ENCODE measurements around the gene NLRC5. TPM values are rescaled to one million over a fixed set of nuclear protein-coding genes. Genes with fewer than 3 reads are reported as not detected.
A peak's percentile ranks its signal among the peaks of the same experiment; 100 is the strongest.

Gene NLRC5
- total RNA-seq, 4 donors from 2014 or later: 32.4 to 57.9 (median 37.1) TPM

DNA sequence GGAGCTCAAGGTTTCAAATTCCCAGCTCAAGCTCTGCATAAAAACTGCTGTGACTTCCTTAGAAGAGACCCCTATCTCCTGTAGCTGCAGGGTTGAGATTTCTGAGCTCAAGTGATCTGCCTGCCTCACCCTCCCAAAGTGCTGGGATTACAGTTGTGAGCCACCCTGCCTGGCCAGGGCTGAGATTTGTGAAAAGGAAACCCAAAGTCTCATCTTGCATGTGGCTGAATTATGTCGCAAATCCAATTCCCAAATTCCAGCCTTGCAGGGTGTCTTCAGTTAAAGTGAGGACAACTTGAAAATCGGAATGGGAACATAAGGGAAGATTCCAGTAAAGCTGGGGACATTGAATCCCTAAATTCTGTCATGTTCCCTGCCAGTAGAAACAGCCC lies 41.8 kb upstream of the NLRC5 start:
- DNase-seq (ENCODE audit: low spot score in 2 of 2): no peak
- 88% methylated on average over 2 of the region's 2 CpGs for WGBS, 2 donors
- TF ChIP-seq EP300 (IDR thresholded peaks at IDR 0.05) (no peak), POLR2A (IDR thresholded peaks at IDR 0.05) (no peak)
- TF ChIP-seq, protein P1, sequence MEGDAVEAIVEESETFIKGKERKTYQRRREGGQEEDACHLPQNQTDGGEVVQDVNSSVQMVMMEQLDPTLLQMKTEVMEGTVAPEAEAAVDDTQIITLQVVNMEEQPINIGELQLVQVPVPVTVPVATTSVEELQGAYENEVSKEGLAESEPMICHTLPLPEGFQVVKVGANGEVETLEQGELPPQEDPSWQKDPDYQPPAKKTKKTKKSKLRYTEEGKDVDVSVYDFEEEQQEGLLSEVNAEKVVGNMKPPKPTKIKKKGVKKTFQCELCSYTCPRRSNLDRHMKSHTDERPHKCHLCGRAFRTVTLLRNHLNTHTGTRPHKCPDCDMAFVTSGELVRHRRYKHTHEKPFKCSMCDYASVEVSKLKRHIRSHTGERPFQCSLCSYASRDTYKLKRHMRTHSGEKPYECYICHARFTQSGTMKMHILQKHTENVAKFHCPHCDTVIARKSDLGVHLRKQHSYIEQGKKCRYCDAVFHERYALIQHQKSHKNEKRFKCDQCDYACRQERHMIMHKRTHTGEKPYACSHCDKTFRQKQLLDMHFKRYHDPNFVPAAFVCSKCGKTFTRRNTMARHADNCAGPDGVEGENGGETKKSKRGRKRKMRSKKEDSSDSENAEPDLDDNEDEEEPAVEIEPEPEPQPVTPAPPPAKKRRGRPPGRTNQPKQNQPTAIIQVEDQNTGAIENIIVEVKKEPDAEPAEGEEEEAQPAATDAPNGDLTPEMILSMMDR (IDR thresholded peaks at IDR 0.05): no peak
- H3K4me1 ChIP-seq: peaks cover 0 to 38% (median 4%) of the 10 kb centered on the region in 4 donors
- no peaks in the 10 kb centered on the region for H3K9me3 ChIP-seq
- peaks cover 7 to 70% (median 22%) of the 10 kb centered on the region in 3 donors for H3K36me3 ChIP-seq
- H3K27me3 ChIP-seq: no peaks in the 10 kb centered on the region
- no peak overlapping the region for H3K27ac ChIP-seq
- H3K4me3 ChIP-seq: no peak overlapping the region

DNA sequence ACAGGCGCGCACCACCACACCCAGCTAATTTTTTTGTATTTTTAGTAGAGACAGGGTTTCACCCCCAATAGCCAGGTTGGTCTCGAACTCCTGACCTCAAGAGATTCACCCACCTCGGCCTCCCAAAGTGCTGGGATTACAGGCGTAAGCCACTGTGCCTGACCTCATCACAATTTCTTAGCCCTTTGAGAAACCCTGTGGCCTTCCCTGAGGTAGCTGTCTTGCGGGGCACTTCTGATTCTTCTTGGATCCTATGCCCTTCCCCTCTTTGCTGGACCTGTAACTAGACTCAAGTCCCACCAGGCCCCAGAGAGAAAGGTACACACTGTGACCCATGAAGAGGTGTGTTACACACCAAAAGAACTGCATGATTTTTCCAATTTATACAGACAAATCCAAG lies 41.1 kb upstream of the NLRC5 start:
- Histone ChIP-seq H3K9me3 (no peaks in the 10 kb centered on the region), H3K4me3 (no peak overlapping the region), H3K27me3 (no peaks in the 10 kb centered on the region), H3K36me3 (peaks cover 7 to 64% (median 16%) of the 10 kb centered on the region in 3 donors), H3K27ac (no peak overlapping the region), H3K4me1 (peaks cover 0 to 32% (median 4%) of the 10 kb centered on the region in 4 donors)
- TF ChIP-seq, protein P1 (IDR thresholded peaks at IDR 0.05): no peak
- TF ChIP-seq EP300 (IDR thresholded peaks at IDR 0.05): no peak
- TF ChIP-seq POLR2A (IDR thresholded peaks at IDR 0.05): no peak
- 94 to 98% methylated on average over 6 of the region's 6 CpGs for WGBS, 2 donors
- no peak for DNase-seq (ENCODE audit: low spot score in 2 of 2)

GRCh38 chr16:56950051-56950450 lies 39.3 kb upstream of the NLRC5 start:
- peaks cover 0 to 46% (median 2%) of the 10 kb centered on the region in 3 donors for H3K36me3 ChIP-seq
- H3K4me1 ChIP-seq: peaks cover 0 to 16% (median 4%) of the 10 kb centered on the region in 4 donors
- no peak overlapping the region for H3K4me3 ChIP-seq
- no peaks in the 10 kb centered on the region for H3K9me3 ChIP-seq
- H3K27ac ChIP-seq: no peak overlapping the region
- H3K27me3 ChIP-seq: no peaks in the 10 kb centered on the region
- DNase-seq (ENCODE audit: low spot score in 2 of 2): no peak
- WGBS, 2 donors: 75 to 85% methylated on average over 4 of the region's 4 CpGs
- TF ChIP-seq, protein P1 (IDR thresholded peaks at IDR 0.05): no peak
- no peak for TF ChIP-seq POLR2A (IDR thresholded peaks at IDR 0.05)
- no peak for TF ChIP-seq EP300 (IDR thresholded peaks at IDR 0.05)

GRCh38 chr16:56950455-56950854 lies 38.9 kb upstream of the NLRC5 start:
- H3K27me3 ChIP-seq: no peaks in the 10 kb centered on the region
- H3K4me1 ChIP-seq: peaks cover 0 to 12% (median 4%) of the 10 kb centered on the region in 4 donors
- TF ChIP-seq EP300 (IDR thresholded peaks at IDR 0.05) (no peak), POLR2A (IDR thresholded peaks at IDR 0.05) (no peak)
- TF ChIP-seq, protein P1 (IDR thresholded peaks at IDR 0.05): no peak
- peaks cover 0 to 42% (median 0%) of the 10 kb centered on the region in 3 donors for H3K36me3 ChIP-seq
- WGBS, 2 donors: 86 to 88% methylated on average over 7 of the region's 7 CpGs
- H3K27ac ChIP-seq: no peak overlapping the region
- no peak for DNase-seq (ENCODE audit: low spot score in 2 of 2)
- no peaks in the 10 kb centered on the region for H3K9me3 ChIP-seq
- H3K4me3 ChIP-seq: no peak overlapping the region

DNA sequence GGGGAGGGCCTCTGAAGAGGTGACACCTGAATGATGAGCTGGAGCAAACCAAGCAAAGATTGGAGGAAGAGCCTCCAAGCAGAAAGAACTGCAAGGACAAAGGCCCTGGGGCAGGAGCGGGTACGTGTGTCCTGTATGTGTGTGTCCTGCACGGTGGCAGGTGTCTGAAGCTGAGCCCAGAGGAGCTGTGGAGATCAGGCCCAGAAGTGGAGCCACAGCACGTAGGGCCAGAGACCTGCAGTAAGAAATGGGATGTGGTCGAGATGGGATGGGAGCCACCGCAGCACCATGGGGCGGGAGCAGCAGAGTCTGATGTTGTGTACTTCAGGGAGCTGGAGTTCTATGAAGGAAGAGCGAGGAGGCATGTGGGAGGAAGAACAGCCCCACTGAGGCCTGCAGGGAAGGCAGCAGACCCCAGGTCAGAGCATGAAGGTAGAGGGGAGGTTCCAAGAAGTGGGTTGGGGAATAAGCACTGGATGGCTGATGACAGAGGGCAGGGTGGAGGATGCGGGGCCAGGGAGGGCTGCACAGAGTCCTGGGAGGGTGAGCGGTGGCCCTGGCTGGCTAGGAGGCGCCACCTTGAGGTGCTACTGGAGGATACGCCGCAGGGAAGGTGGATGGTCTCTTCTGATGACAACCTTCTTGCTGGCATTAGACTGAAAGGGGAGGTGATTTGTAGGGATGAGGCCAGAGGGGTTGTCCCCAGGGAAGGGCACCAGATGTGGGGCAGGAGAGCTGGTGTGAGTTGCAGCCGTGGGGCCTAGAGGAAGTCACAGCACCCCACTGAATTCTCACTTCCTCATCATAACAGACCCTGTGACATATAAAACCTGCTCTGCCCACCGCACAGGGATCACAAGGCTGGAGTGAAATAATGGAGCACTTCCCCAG lies 38.2 kb upstream of the NLRC5 start:
- H3K4me1 ChIP-seq: peaks cover 0 to 11% (median 4%) of the 10 kb centered on the region in 4 donors
- peaks cover 0 to 35% (median 0%) of the 10 kb centered on the region in 3 donors for H3K36me3 ChIP-seq
- no peak overlapping the region for H3K27ac ChIP-seq
- peak in 1 of 2 donors; percentile 41 for DNase-seq (ENCODE audit: low spot score in 2 of 2)
- no peaks in the 10 kb centered on the region for H3K9me3 ChIP-seq
- TF ChIP-seq, protein P1 (IDR thresholded peaks at IDR 0.05): peak; percentile 30 to 71 (median 40)
- TF ChIP-seq EP300 (IDR thresholded peaks at IDR 0.05) (peak in 1 of 2 donors; percentile 46), POLR2A (IDR thresholded peaks at IDR 0.05) (no peak)
- no peak overlapping the region for H3K4me3 ChIP-seq
- whole genome bisulfite sequencing, 2 donors: 60 to 61% methylated on average over 15 of the region's 15 CpGs
- no peaks in the 10 kb centered on the region for H3K27me3 ChIP-seq

All from tibial nerve (tissue), 4 donors.